Nephron progenitor cell (in vitro differentiated cells): ENCODE measurements around the gene HDGF.

ENCODE experiments used
- DNase-seq: peaks from one replicate; pipeline ENCODE4 v3.0.0; 2021
- H3K27ac Mint-ChIP-seq: 2 replicates; pipeline ENCODE4 v1.8.0; 2021; ENCODE audit warnings: mild to moderate bottlenecking, moderate library complexity, mixed read lengths
- H3K27me3 Mint-ChIP-seq: 2 replicates; pipeline ENCODE4 v1.8.0; 2021; ENCODE audit warnings: mild to moderate bottlenecking, low read depth, mixed read lengths; ENCODE audit not compliant: poor library complexity
- H3K36me3 Mint-ChIP-seq: 2 replicates; pipeline ENCODE4 v1.8.0; 2021; ENCODE audit warnings: low read depth, mixed read lengths
- H3K4me1 Mint-ChIP-seq: 2 replicates; pipeline ENCODE4 v1.8.0; 2021; ENCODE audit warnings: mixed read lengths
- H3K4me3 Mint-ChIP-seq: 2 replicates; pipeline ENCODE4 v1.8.0; 2021; ENCODE audit warnings: mild to moderate bottlenecking, moderate library complexity, mixed read lengths
- H3K9me3 Mint-ChIP-seq: 2 replicates; pipeline ENCODE4 v1.8.0; 2021; ENCODE audit warnings: mild to moderate bottlenecking, moderate library complexity, mixed read lengths
- CTCF ChIP-seq: fragments of 200-600 bp; sonication (generic); IDR thresholded peaks from 2 replicates; pipeline ENCODE4 v1.5.0; 2021; ENCODE audit warnings: antibody characterized with exemption

Gene HDGF

GRCh38 chr1:156692441-156692924 is 59.0 kb downstream of the HDGF start:
- Mint-ChIP-seq H3K4me3 (peak overlapping the region; percentile 73), H3K27me3 (peaks cover 4% of the 10 kb centered on the region), H3K27ac (peak overlapping the region; percentile 91), H3K4me1 (peaks cover 78% of the 10 kb centered on the region), H3K9me3 (no peaks in the 10 kb centered on the region), H3K36me3 (peaks cover 7% of the 10 kb centered on the region)
- TF ChIP-seq CTCF, result no peak
- peak; percentile 54 for DNase-seq
